Sciatic nerve (tissue), 2 donors: ENCODE measurements around the gene INPP5K. TPM values are rescaled to one million over a fixed set of nuclear protein-coding genes. Genes with fewer than 3 reads are reported as not detected.
A peak's percentile ranks its signal among the peaks of the same experiment; 100 is the strongest.

Source experiments
- ATAC-seq: fragments of 200-7000 bp; cut with Tn5 transposase; one replicate; pipeline ENCODE4 v1.9.1; 2020; ENCODE audit warnings: mild to moderate bottlenecking, moderate library complexity
- DNase-seq: peaks from one replicate; pipeline ENCODE4 v3.0.0-alpha.2; 2020; ENCODE audit warnings: low spot score
- intact Hi-C: fragments of 100-400 bp; cut with DNase I; formaldehyde crosslinking; loops from one replicate; pipeline ENCODE4 v1.14.2; 2022
- total RNA-seq: library from RNA; stranded (reverse); fragmentation: NEBNext Ultra II Directional; extraction: Animal tissue kit (Norgen Biotek cat#: 25700); gene quantifications from one replicate; pipeline ENCODE4 v1.2.1, GENCODE V29; 2021
- donor health status: DM: no; HTN: no; CAD: no.
- donor health status: DM: no; HTN: no; CAD: no.

INPP5K gene
- total RNA-seq, 1 donor from 2014 or later: 46.5 TPM

- ATAC-seq (peak; percentile 39), DNase-seq (peak; percentile 84)
- intact Hi-C loops: no loop called here
Measured at GRCh38 chr17:1491443-1492248, 24.8 kb downstream of the INPP5K start.

- ATAC-seq: peak; percentile 23
- DNase-seq: peak; percentile 88
- intact Hi-C loops: no loop called here
Measured at GRCh38 chr17:1490643-1491442, 25.6 kb downstream of the INPP5K start.

- intact Hi-C loops: no loop called here
- DNase-seq: no peak
- no peak for ATAC-seq
Measured at GRCh38 chr17:1488826-1489270, 27.6 kb downstream of the INPP5K start.

- ATAC-seq (peak; percentile 72), DNase-seq (peak; percentile 95)
- intact Hi-C loops: no loop called here
Measured at GRCh38 chr17:1487939-1488825, 28.2 kb downstream of the INPP5K start.

GRCh38 chr17:1486802-1487695 lies 29.4 kb downstream of the INPP5K start:
- ATAC-seq: peak; percentile 42
- DNase-seq: peak; percentile 91
- intact Hi-C loops: no loop called here

- intact Hi-C loops: no loop called here
- DNase-seq (peak; percentile 82), ATAC-seq (peak; percentile 34)
Measured at GRCh38 chr17:1485423-1486376, 30.7 kb downstream of the INPP5K start.

- intact Hi-C loops: no loop called here
- DNase-seq: peak; percentile 69
- ATAC-seq: peak; percentile 6
Measured at GRCh38 chr17:1484676-1485422, 31.6 kb downstream of the INPP5K start.

- intact Hi-C loops: no loop called here
- peak; percentile 70 for DNase-seq
- no peak for ATAC-seq
Measured at GRCh38 chr17:1484060-1484535, 32.3 kb downstream of the INPP5K start.

- no peak for ATAC-seq
- peak; percentile 71 for DNase-seq
- intact Hi-C loops: no loop called here
Measured at GRCh38 chr17:1482680-1483079, 33.7 kb downstream of the INPP5K start.

GRCh38 chr17:1481736-1482135 lies 34.7 kb downstream of the INPP5K start:
- ATAC-seq (no peak), DNase-seq (no peak)
- intact Hi-C loops: no loop called here

GRCh38 chr17:1480747-1481465 lies 35.5 kb downstream of the INPP5K start:
- DNase-seq (no peak), ATAC-seq (no peak)
- intact Hi-C loops: no loop called here

GRCh38 chr17:1478418-1478817 lies 38.0 kb downstream of the INPP5K start:
- ATAC-seq: no peak
- no peak for DNase-seq
- intact Hi-C loops: no loop called here

GRCh38 chr17:1475321-1475854 lies 41.0 kb downstream of the INPP5K start:
- intact Hi-C loops: no loop called here
- ATAC-seq (peak; percentile 75), DNase-seq (no peak)

- peak; percentile 12 for ATAC-seq
- DNase-seq: no peak
- intact Hi-C loops: no loop called here
Measured at GRCh38 chr17:1474402-1475189, 41.8 kb downstream of the INPP5K start.

- ATAC-seq (no peak), DNase-seq (no peak)
- intact Hi-C loops: no loop called here
Measured at GRCh38 chr17:1473841-1474240, 42.6 kb downstream of the INPP5K start.
